IMR-90 (cell line): ENCODE results near the gene ZDHHC14.

Experiments used
- BHLHE40 ChIP-seq: fragments of 150-350 bp; IDR thresholded peaks from 2 replicates; pipeline ENCODE4 v1.6.1; 2016; ENCODE audit warnings: mild to moderate bottlenecking, low read depth, low read length
- CEBPB ChIP-seq: IDR thresholded peaks from 2 replicates; pipeline ENCODE4 v1.6.1; 2012; ENCODE audit warnings: low read depth, low read length, improper control_type of control experiment
- CHD1 ChIP-seq: IDR thresholded peaks from 2 replicates; pipeline ENCODE4 v1.6.1; 2012; ENCODE audit warnings: low read depth, low read length, improper control_type of control experiment
- CTCF ChIP-seq: conservative IDR thresholded peaks from 2 replicates; pipeline ENCODE4 v1.5.1; 2012; ENCODE audit warnings: mild to moderate bottlenecking, low read depth, low read length, improper control_type of control experiment
- ELK1 ChIP-seq: fragments of 150-350 bp; IDR thresholded peaks from 2 replicates; pipeline ENCODE4 v1.6.1; 2016; ENCODE audit warnings: low read depth, mild to moderate bottlenecking, low read length, moderate library complexity, borderline replicate concordance
- MAFK ChIP-seq: IDR thresholded peaks from 2 replicates; pipeline ENCODE4 v1.6.1; 2012; ENCODE audit warnings: low read depth, low read length, improper control_type of control experiment
- MAZ ChIP-seq: IDR thresholded peaks from 2 replicates; pipeline ENCODE4 v1.6.1; 2012; ENCODE audit warnings: low read depth, mild to moderate bottlenecking, low read length, improper control_type of control experiment, moderate library complexity, borderline replicate concordance
- NFE2L2 ChIP-seq: fragments of 150-350 bp; IDR thresholded peaks from 2 replicates; pipeline ENCODE4 v1.6.1; 2016; ENCODE audit warnings: low read depth, mild to moderate bottlenecking, low read length
- POLR2A ChIP-seq: IDR thresholded peaks from 2 replicates; pipeline ENCODE4 v1.6.1; 2012; ENCODE audit warnings: mild to moderate bottlenecking, low read depth, low read length
- RAD21 ChIP-seq: IDR thresholded peaks from 2 replicates; pipeline ENCODE4 v1.6.1; 2012; ENCODE audit warnings: low read length, improper control_type of control experiment
- RFX5 ChIP-seq: IDR thresholded peaks from 2 replicates; pipeline ENCODE4 v1.8.0; 2012; ENCODE audit warnings: low read depth, mild to moderate bottlenecking, low read length, moderate library complexity
- SMC3 ChIP-seq: fragments of 150-350 bp; IDR thresholded peaks from 2 replicates; pipeline ENCODE4 v1.6.1; 2016; ENCODE audit warnings: low read depth, mild to moderate bottlenecking, antibody characterized with exemption, low read length, moderate library complexity

- TF ChIP-seq CTCF (no peak), POLR2A (no peak), RFX5 (no peak), ELK1 (no peak), SMC3 (no peak), CHD1 (no peak), BHLHE40 (no peak), CEBPB (no peak), MAZ (no peak), MAFK (no peak), NFE2L2 (no peak), RAD21 (no peak)
These were observed 279.4 kb downstream of the ZDHHC14 start for GRCh38 chr6:157660414-157660813.
